ENCODE results near the gene PRKD2.
A peak's percentile ranks its signal among the peaks of the same experiment; 100 is the strongest.

GRCh38 chr19:46728693-46729339, 11.9 kb upstream of the PRKD2 start:
- TF ChIP-seq CTCF (conservative IDR thresholded peaks at IDR 0.05 in 1 of 2, IDR thresholded peaks at IDR 0.05 in 1 of 2; ENCODE audit: low read depth in 1 of 2, low read length in 2 of 2) (peak; percentile 77 to 90), EZH2 (IDR thresholded peaks at IDR 0.05; ENCODE audit: low read length, missing control alignments) (no peak)

Data from fibroblast of lung (primary cell).